NT2/D1 (cell line): ENCODE measurements around the gene SH3BP2.

Source experiments
- SUZ12 ChIP-seq: IDR thresholded peaks from 2 replicates; pipeline ENCODE4 v1.6.1; 2011; ENCODE audit not compliant: insufficient read length, insufficient read depth; ENCODE audit errors: extremely low read depth
- YY1 ChIP-seq: IDR thresholded peaks from 2 replicates; pipeline ENCODE4 v1.6.1; 2011; ENCODE audit not compliant: insufficient read length, insufficient read depth
- ZNF274 ChIP-seq: IDR thresholded peaks from 2 replicates; pipeline ENCODE4 v1.6.1; 2011; ENCODE audit warnings: mild to moderate bottlenecking, low read depth, low read length

GRCh38 chr4:2765832-2766526 is 26.9 kb upstream of the SH3BP2 start:
- no peak for TF ChIP-seq ZNF274
- no peak for TF ChIP-seq SUZ12
- TF ChIP-seq YY1 = no peak
